Endometrium (tissue), 2 donors: ENCODE results near the gene ANK2.

Source experiments
- FAIRE-seq: peaks from 2 replicates; lab custom pipeline; 2012; peaks lifted over from hg19 to GRCh38; lab: Jason Lieb, UNC
- donor health status: control.
- donor health status: control.

Gene ANK2

DNA sequence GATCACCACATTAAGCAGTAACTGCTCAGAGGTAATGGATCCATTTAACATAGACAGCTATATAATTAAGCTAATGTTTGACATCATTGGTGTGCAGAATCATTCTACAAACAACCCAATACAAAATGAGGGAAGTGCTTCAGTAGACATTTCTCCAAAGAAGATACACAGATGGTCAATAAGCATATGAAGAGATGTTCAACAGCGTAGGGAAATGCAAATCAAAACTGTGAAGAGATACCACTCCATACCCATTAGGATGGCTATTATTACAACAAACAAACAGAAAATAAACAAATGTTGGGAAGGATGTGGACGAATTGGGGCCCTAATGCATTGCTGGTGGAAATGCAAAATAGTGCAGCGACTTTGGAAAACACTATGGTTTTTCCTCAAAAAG is 294.6 kb downstream of the ANK2 start:
- no peak for FAIRE-seq

DNA sequence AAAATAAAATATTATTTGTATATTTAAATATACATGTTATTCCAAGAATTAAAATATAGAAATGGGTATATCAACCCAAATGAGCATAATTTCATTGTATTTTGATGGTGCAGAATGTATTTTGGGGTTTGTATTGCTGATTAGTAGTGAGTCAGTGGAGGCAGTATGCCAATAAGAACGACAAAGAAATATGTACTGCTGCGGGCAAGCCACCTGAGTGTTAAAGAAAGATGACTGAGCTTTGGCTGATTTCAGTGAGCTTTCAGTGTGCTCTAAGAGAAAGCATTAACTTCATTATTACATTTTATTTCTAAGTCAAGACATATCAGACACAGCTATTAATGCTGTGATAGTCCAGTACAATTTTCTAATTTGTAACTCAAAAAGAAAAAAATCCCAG is 297.8 kb downstream of the ANK2 start:
- no peak for FAIRE-seq

DNA sequence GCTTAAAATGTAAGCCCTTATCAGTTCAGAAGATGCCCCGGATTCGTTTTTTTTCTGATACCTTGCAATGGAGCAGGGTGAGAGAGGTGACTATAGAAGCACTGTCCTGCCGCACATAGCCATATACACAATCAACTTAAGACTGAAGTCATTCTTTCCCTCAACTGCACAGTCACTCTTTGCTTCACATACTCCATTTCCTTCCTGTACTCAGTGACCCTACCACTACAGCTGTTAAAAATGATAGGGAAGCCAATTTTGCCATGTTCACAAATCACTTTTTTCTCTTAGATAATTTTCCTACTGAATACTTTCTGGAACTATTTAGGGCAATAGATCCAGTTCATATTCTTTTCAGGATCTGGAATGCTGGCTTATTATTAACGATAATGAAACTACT is 300.0 kb downstream of the ANK2 start:
- no peak for FAIRE-seq

DNA sequence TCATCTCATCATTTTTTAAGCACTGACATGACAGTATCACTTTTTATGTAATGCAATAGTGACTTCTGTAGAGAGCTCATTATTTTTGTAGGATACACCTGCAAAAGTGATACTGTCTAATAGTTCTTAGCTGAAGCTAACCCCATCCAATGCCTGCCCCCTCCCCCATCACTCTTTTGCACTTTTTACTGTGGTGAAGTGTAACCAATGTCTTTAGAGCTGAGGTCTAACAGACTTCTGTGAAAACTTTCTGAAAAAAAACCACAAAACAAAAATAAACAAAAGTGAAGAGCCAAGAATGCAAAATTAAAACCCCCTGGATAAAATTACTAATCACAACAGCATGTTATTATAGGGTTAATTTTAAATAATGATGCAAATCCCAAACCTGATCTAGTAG is 301.1 kb downstream of the ANK2 start:
- no peak for FAIRE-seq

DNA sequence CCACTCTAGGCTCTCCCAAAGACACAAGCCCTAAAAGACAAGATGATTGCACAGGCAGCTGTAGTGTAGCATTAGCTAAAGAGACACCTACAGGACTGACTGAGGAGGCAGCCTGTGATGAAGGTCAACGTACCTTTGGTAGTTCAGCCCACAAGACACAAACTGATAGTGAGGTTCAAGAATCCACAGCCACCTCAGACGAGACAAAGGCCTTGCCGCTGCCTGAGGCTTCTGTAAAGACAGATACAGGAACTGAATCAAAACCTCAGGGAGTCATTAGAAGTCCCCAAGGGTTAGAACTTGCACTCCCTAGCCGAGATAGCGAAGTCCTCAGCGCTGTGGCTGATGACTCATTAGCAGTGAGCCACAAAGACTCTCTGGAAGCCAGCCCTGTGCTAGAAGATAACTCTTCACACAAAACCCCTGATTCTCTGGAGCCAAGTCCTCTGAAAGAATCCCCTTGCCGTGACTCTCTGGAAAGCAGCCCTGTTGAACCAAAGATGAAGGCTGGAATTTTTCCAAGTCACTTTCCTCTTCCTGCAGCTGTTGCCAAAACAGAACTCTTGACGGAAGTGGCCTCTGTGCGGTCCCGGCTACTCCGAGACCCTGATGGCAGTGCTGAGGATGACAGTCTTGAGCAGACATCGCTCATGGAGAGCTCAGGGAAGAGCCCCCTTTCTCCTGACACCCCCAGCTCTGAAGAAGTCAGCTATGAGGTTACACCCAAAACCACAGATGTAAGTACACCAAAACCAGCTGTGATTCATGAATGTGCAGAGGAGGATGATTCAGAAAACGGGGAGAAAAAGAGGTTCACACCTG is 306.3 kb downstream of the ANK2 start:
- no peak for FAIRE-seq

DNA sequence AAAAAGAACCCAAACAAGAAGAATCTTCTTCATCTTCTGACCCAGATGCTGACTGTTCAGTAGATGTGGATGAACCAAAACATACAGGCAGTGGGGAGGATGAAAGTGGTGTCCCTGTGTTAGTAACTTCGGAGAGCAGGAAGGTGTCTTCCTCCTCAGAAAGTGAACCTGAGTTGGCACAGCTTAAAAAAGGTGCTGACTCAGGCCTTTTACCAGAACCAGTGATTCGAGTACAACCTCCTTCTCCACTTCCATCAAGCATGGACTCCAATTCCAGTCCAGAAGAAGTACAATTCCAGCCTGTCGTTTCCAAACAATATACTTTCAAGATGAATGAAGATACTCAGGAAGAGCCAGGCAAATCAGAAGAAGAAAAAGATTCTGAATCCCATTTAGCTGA is 307.0 kb downstream of the ANK2 start:
- no peak for FAIRE-seq

DNA sequence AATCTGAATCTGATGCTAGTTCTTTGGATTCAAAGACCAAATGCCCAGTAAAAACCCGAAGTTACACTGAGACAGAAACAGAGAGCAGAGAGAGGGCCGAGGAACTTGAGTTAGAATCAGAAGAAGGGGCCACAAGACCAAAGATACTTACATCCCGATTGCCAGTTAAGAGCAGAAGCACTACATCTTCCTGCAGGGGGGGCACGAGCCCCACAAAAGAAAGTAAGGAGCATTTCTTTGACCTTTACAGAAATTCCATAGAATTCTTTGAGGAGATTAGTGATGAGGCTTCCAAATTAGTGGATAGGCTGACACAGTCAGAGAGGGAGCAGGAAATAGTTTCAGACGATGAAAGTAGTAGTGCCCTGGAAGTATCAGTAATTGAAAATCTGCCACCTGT is 309.3 kb downstream of the ANK2 start:
- no peak for FAIRE-seq

DNA sequence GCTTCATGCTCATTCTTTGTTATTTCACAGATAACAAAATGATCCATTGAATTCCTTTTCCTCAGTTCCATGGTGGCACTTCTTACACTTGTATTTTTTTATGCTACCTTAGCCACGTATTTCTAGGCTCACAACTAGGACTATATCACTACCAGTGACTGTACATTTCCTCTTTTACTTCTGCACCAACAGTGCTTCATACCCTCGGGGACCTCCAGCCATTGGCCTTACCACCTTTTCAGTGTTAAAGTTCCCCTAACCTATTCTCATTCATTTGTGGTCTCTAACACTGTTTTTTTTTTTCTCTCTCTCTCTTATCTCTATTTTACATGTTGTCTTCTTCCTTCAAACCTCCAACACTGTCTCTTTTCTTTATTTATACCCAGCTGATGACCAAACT is 315.9 kb downstream of the ANK2 start:
- FAIRE-seq = no peak

DNA sequence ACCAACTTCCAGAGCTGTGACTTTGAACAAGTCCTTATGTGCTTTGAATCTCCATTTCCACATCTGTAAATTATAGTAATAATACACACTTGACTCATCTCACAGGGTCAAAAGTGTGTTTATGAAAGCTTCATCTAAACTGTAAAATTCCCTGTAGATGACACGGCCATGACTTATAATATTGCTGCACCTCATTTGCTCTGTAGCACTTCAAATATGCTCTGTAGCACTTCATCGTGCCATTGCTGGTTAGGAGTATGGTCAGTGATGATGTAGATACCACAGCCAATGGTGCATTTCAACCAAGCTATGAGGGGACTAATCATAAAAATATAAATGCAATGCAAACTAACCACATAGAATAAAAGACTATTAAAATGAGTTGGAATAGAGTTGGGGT is 318.6 kb downstream of the ANK2 start:
- FAIRE-seq = no peak

DNA sequence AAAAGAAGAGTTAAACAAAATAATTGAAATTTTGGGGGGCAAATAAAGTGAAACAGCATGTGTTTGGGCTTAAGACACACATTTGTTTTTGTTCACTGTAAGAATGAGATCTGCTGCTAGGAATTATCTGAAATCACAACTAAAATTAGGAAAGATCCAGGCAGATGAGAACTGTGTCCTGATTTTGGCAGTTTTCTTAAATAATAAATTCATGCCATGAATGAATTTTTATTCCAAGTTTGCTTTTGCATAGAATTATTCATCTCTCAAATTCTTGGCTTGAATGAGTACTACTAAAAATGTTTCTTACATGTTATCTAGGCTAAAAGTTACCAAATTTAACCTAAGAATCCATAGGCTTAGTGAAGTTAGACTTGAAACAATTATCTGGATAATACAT is 321.7 kb downstream of the ANK2 start:
- no peak for FAIRE-seq

DNA sequence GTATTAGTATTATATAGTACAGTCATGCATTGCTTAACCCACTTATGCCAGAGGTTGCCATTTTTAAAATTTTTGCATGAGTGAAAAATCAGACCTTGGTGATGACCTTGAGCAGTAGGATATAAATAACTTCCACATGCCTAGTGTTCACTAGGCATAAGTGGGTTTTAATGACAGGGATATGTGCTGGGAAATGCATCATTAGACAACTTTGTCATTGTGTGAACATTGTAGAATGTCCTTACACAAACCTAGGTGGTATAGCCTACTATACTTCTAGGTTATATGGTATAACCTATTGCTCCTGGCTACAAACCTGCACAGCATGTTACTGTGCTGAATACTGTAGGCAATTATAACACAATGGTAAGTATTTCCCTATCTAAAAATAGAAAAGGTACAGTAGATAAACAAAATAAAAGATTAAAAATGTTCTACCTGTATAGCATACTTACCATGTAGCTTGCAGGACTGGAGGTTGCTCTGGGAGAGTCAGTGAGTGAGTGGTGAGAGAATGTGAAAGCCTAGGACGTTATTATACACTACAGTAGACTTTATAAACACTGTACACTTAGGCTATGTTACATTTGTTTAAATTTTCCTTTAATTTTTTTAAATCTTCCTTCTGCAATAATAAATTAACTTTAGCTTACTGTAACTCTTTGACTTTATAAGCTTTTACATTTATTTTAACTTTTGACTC is 326.7 kb downstream of the ANK2 start:
- FAIRE-seq = no peak

DNA sequence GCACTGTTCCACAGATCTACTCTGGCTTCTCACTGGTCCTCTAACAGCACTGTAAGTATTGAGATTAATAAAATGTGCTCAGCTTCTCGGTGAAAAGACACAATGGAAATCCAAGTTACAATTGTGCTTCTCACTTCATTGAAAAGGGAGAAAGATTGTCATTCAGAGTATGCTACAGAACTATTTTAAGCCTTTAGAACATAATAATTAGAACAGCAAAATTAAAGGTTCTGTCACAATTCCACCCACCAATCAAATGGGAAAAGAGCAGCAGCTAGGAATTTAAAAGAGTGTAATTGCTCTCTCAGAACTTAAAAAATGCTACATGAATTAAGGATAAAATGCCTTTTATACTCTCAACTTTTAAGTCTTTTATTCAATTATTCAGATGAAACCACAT is 329.4 kb downstream of the ANK2 start:
- no peak for FAIRE-seq

DNA sequence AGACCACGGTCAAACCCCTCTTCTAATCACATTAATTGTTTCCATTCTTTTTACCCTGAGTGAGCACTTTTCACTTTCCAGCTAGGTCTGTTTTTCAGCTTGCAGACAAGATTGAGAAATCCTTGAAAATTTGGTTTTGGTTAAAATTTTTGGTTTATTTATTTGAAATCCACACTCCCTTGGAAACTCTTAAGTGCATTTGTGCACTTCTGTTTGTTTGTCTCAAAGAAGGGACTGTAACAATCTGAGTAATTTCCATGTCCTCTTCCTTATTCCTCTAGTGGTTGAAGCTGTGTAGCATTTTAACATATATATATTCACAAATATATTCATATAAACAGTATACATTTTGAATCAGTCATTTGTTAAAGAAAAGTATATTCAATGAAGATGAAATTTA is 333.3 kb downstream of the ANK2 start:
- no peak for FAIRE-seq

DNA sequence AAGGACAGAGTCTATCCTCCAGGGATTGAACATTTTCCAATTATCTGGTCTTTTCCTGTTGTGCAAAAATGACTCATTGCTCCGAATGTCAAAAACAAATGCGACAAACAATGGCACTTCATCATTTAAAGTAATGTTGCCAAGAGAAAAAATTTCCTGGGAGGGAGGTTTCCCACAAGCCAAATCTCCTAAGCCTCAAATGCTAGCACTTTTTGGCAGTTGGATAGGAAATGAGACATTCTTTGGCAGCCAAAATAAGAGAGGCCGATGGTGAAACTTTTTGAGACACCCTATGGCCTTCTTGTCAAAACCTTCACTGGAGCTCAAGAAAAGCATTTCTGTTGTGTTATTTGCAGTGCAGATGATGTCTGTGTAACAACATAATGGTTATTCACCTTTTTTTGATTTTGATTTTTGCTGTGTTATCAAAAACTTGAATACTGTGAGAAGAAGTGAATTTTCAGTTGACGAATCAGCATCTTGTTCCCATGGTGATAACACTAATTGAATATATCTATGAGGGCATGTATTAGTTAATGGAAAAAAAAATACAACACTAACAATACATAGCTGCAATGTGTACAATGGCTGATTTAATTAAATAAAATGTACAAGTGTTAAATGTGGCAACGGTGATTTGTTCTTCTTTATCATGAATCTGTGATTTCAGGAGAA is 333.8 kb downstream of the ANK2 start:
- no peak for FAIRE-seq

DNA sequence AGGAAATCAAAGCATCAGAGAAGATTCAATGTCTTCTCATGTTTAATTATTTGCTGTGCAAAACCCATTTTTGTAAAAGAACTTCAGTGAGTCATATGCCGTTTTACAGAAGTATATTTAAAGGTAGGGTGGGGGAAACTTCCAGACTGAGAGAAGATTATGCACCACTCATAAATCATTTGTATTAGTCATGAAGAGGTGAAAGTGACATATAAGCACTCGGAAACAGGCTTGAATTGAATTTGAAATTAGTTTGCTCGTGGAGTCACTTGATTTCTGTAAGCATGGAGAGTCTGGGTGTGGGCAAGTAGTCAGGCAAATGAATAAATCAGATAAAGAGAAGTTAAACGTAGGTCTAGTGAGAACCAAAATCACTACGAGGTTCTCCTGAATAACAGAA is 335.1 kb downstream of the ANK2 start:
- no peak for FAIRE-seq

DNA sequence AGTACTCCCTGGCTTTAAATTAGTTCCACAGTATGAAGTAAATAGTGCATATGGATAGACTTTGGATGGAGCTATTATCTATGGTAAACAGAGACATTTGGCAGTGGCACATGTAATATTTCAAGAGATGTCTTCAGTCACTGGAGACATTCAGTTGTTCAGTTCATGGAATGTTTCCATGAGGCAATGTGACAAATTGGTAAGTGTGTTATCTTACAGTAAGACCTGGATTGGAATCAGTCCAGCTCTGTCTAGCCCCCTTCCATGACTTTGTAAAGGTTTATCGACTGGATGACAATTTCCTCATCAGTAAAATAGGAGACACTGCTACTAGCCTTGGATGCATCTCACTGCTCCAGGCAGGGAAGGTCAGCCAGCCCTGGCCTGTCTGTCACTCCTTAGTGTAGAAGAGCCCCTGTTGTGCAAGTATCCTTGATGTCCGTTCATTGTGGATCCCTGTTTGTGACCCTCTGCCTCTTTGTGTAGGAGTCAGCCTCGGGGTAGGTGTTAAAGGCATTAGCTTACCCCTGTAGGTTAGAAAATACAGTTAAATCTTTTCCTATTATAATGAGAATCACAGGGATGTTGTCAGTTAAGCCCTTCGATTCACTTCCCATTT is 335.9 kb downstream of the ANK2 start:
- FAIRE-seq = no peak

DNA sequence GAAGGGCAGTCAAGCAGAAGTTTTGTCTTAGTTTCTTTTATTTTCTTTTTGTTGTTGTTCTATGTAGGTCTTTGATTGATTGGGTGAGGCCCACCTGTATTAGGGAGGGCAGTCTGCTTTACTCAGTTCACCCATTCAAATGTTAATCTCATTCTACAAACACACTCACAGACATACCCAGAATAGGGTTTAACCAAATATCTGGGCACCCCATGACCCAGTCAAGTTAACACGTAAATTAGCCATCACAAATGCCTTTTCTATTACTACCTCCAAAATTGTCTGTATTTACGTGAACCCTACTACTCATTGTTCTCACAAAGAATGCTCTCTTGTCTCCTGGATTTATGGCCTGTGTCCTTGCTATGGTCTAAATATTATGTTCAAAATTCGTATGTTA is 339.7 kb downstream of the ANK2 start:
- no peak for FAIRE-seq

DNA sequence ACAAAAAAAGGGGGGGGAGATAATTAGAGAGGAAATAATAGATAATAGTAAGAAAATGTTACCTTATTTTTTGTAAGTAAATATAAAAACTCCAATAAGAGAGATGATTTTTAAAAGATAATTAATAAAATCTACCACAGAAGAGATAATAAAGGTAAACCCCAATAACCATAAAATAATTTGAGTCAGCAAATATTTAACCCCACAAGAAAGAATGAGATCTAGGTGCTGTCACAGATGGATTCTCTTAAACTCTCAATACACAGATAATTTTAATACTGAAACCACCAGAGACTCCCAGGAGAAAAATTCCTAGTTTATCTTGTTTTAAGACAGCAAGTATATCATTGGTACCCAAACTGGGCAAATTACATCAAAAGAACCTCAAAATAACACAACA is 341.4 kb downstream of the ANK2 start:
- no peak for FAIRE-seq

DNA sequence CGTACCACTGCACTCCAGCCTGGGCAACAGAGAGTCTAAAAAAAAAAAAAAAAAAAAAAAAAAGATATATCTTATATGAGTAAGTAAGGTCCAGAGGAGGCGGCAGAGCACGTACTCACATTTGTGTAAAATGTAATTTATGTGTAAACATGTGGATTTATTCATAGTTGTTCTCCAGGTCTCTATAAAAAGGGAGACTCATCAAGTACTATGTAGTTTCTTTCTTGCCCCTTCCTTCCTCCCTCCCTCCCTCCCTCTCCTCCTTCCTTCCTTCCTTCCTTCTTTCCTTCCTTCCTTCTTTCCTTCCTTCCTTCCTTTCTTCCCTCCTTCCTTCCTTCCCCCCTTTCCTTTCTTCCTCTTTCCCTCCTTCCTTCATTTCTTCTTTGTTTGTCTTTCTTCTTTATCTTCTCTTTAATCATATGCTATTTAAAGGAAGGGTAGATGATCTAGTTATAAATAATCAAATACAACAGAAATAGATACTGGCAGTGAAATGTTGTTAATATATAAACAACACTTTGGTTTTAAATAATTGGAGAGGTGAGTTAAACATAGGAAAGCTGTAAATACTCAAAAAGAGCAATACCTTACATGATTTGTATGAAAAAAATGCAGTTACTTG is 344.8 kb downstream of the ANK2 start:
- FAIRE-seq = no peak

DNA sequence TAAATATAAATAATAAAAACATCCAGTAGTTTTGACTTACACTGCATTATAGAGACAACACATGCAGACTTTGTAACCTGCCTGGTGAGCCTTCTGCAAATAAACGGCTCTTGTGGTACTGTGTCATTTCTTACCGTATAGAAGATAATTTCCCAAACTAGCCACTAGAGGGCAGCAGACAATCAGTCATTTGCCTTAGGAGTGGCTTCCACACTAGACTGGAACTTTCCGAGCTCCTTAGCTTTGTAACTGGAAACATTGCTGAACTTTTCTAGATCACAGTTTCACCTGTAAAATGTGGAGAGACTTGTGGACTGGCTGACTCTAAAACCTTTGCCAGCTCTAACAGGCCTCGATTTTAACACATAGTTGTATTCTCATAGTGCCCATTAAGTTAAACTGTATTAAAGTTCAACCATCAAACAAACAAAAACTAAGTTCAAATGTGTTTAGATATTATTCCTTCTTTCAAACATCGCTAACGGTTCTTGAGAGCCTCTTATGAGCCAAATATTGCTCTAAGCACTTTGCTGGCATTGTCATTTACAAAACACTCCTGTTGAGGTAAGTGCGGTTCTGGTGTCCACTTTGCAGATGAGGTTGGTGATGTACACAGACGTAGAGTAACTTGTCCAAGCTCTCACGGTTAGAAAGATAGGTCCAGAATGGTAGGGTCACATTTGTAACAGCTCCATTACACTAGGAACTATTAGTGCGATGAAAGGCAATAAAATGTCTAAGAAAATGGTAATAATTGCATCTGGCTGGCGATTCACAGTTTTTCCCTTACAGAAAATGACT is 345.5 kb downstream of the ANK2 start:
- peak; percentile 91 for FAIRE-seq

DNA sequence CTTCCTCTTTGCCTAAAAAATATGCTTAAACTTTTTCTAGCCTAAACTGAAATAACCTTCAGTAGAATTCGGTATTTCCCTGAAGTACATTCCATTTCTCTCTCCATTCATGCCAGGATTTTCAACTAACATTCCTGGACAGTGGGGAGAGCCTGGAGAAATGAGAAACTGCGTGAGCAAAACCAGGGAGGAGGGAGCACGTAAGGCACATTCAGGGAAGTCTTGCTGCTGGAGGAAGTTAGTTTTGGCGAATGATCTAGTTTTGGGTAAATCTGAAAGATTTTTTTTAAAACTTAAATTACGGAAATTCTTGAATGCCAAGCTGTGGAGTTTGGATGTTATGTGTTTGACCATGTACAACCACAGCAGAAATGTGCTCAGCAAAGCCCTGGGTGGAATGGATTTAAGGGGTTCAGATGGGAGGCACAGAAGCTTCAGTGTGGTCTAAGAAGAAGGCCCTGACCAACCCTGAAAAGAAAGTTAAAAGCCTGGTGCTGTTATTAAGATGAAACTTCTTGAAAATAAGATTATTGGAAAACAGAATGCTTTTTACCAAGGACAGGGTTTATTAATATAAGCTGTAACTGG is 347.8 kb downstream of the ANK2 start:
- FAIRE-seq = peak; percentile 51
